Activated CD4-positive, CD25-positive, alpha-beta regulatory T cell treated with anti-CD3 and anti-CD28 coated beads, Interleukin-2, amount 50 U/mL, for 24 hours (primary cell): Measurements from ENCODE around the gene TRIM44.
"Not testable (repeated sequence)": the region's sequence is repeated elsewhere in the genome, so short reads cannot be mapped to it uniquely, and the experiment has no call there.

ENCODE experiments used
- ATAC-seq, 2 donors: fragments of 150-1000 bp; cut with Tn5 transposase; one replicate each; pipeline ENCODE4 v1.10.0; 2021; ENCODE audit warnings: mild to moderate bottlenecking in 1 of 2, moderate library complexity in 1 of 2

Gene TRIM44

DNA sequence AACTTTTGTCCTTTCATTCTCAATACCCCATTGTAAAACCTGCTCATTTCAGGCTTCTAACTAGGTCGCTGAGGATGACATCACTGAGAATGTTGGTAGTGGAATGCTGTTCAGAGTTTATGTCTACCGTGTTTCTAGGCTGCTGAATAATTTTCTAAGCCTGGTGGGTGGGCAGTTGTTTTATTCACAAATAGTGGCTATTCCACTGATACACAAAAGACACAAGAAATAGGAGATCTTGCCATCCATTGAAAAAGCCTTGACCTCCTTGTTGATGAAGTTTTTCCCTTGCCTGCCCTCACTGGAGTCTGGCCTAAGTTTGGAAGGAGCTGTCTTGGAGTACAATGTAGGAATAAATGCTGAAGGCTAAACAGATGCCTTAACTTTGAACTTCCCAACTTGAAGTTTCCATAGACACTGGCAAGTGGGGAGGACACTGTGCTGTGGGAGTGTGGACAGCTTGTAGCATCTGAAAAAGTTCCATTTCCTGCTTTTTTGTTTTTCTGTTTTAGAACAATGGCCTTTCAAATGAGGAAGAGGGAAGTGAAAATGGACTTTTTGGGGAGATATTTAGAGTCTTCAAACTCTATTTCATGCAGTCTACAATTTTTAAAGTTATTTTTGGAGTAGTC is 59.2 kb downstream of the TRIM44 start:
- ATAC-seq, result no peak

DNA sequence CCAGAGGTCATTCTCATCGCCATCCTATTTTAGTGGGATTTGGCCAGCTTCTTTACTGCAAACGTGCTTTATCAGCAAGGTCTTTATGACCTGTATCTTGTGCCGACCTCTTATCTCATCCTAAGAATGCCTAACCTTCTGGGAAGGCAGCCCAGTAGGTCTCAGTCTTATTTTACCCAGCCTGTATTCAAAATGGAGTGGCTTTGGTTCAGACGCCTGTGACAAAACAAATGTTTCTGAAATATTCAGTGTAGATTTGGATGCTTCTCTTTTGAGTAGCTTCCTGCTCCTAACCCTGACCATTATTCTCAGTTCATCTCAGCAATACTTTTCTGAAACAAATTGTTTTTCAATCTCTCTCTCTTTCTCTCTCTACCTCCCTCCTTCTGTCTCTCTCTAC is 60.1 kb downstream of the TRIM44 start:
- no peak for ATAC-seq

DNA sequence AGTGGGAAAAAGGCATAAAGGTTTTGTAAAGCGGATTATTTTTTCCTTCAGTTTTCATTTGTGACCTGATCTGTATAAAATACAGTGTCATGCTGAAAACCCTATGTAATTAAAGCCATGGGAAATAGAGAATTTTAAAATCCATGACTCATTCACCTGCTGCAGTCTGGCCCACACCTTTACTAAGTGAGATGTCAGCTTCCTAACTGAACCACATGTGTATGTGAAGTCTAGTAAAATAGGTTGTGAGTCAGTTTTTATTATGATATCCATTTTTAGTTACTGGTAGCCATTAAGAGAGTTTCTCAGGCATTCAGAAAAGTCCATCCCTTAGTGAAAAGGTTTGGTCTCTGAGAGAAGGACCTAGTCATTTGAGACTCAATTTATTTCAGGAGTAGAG is 60.9 kb downstream of the TRIM44 start:
- ATAC-seq, result peak in 1 of 2 donors; percentile 27

DNA sequence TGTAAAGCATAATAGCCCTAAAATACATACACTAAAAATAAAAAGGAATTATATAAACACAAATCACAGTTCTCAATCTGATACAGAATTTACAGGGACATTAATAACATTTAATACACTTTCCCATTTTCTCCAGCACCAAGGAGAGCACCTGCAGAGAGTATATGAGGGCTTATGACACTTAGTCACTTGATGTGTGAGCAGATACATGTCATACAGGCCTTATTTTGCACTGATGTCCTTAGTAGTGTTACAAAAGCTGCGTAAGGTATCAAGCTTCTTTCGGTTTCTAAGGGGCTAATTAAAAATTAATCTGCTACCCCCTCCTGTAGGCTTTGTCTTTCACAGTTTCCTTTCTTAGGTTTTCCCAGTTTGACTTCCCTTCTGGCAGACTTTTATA is 61.3 kb downstream of the TRIM44 start:
- no peak for ATAC-seq

DNA sequence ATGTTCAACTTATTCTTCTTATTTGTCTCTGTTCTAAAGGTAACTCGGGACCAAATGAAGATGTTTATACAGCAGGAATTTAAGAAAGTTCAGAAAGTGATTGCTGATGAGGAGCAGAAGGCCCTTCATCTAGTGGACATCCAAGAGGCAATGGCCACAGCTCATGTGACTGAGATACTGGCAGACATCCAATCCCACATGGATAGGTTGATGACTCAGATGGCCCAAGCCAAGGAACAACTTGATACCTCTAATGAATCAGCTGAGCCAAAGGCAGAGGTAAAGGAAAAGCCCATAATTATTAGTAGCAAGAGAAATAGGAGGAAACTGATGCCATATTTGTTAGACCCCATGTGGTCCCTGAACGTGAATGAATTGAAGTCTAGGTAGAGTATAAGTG is 63.3 kb downstream of the TRIM44 start:
- no peak for ATAC-seq

DNA sequence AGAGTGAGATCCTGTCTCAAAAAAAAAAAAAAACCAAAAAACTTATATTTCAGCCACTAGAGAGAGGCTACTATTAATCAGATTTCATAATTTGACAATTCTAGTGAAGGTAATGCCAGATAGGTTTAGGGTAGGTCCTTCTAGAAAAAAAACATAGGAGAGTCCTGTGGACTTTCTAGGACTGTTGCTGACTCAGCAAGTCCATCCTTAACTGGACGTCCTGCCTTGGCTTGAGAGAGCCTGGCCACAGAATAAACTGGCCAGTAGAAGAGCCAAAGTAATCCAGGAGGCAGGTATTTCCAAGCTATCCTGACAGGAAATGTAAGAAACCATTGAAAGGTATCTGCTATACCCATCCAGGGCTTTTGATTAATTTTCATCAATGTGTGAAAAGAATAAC is 64.6 kb downstream of the TRIM44 start:
- ATAC-seq, result no peak

DNA sequence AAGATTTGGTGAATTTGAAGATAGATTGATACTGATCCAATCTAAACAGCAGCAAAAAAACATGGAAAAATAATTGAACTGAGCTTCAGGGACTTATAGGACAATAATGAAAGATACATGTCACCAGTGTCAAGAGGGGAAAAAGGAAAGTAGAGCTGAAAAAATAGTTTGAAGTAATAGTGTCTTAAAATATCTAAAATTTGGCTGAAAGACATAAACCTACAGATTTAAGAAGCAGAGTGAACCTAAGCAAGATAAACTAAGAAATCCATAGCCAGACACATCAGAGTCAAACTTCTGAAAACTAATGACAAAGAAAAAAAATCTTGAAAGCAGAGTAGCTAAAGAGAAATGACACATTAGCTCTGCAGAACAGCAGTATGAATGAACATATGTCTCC is 67.7 kb downstream of the TRIM44 start:
- ATAC-seq, result no peak

DNA sequence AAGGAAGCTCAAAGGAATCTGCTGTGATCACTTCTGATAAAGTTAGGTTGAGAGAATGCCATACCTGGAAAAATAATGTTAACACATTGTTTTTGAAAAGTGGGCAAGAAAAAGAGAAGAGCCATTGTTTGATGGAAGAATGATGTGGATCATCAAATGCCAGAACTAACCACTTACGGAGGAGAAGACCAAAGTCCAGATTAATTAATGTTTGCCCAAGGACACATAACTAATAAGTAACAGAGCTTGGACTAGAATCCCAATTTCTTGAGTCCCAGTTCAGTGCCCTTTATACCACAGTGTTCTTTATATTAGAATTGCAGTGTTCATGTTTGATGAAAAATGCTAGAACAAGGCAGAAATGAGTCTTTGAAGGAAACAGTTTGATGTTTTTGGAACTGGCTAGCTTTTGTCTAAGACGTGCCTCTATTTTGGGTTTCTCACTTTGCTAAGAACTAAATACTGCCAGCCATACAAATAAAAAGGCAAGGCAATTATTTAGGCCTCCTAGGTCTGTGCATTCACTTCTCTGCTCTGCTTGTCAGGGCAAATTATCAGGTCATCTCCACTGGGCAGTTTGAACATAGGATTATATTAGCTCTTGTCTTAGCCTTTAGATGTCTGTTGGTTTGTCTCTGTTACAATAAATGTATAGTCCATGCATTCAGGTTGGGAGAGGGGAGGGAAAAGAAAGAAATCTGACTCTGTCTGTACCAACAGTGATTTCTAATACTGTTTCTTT is 72.3 kb downstream of the TRIM44 start:
- ATAC-seq, result no peak

DNA sequence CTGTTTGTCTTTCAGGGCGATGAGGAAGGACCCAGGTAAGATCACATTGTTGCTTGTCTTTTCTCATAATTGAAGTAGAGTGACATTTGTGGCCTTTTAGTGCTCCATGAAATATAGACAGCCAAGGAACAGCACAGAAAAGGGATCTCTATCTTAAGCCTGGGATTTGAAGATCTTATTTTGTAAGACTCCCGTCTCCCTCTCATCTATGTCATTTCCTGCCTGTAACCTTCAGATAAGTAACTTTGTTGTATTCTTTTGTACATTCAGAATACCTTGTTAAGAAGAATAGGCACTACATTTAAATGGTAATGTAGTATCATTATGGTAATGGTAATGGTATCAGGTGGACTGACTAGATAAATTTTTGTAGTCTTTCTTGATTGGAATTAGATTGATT is 72.8 kb downstream of the TRIM44 start:
- ATAC-seq, result no peak

DNA sequence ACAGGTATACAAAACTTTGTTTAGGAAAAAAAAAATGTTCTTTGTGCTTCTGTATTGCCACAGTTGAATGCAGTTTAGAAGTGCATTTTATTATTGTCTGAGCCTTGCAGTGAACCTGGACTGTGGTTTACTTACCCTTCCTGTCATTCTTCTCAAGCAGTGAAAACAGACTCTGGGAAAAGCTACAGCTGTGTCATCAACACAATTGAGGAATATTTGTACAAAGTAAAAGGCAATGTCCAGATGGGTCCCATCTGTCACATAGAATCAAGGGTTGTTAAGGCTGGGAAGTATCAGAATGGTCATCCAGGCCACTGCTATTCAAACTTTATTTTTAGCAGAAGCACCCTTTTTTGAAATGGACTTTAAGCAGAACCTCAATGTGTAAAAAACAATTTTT is 73.3 kb downstream of the TRIM44 start:
- no peak for ATAC-seq

DNA sequence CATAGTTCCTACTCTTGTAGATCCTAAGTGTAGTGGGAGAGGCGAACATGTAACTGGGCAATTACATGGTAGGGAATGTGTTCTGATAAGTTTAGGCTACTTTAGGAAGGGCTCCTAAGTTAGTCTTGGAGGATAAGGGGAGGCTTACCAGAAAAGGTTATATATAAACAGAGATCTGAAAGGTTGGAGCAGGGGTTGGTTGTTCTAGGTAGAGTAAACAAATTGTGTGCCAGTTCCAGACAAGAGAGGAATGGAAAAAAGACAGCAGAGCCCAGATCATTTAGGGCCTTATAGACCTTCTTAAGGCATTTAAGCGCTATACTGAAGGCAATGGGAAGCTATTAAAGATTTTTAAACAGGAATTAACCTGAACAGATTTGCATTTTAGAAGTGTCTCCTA is 74.4 kb downstream of the TRIM44 start:
- ATAC-seq, result no peak

DNA sequence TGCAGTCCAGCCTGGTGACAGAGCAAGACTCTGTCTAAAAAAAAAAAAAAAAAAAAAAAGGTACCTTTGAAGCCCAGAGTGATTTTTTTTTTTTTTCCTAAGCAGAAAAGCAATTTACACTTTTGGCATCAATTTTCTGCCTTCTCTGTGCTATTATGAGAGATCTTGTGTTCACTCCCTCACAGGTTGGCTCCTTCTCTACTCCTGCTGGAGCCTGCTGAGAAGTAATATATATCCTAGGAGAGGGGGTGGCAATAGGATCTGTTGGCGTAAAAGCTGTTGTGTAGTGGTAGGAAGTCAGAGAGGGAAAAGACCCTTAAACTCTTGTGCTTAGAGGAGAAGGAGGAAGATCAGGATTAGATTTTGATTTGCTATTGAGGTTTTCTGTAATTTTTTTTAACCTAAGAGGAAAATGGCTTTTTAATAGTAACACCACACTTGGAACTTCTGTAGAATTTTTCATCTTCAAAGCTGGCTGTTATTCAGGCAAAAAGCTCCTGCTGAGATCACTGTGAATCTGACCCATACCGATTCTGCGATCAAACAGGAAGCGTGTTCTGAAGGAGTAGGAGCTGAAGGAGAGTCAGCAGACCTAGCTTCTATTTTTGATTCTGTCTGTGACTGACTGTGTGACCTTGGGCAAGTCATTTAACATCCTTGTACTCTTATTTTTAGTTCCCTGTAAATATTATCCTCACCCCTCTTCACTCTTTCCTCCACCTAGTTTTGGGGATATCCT is 77.7 kb downstream of the TRIM44 start:
- ATAC-seq, result no peak

DNA sequence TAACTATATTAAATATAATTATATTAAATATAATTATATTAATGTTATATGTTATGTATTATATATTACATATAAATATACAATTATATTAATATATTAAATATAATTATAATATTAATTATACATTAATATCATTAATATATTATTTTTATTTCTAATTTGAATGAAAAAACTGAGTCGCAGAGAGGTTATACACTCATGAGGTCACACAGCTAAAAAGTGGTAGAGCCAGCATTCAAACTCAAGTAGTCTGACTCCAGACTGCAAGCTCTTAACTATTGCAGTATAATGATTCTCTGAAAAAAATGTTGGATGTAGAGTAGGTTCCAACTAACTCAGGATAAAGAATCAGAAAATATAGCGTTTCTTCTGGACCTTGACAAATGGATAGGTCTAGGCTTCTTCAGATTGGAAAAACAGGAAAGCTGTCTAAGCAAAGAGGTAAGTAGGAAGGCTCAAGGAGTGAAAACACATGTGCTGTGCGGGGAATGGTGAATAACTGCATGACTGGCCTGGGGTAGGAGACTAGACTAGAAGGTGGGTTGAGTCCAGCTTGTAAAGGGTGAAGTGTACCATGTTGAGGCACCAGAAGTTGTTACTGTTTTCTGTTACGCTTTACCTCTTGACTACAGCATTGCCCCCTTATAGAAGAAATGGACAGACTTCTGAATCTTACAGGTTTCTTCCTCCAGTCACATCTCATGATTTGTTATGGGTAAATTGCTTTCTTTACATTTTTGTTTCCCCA is 80.3 kb downstream of the TRIM44 start:
- ATAC-seq, result no peak

DNA sequence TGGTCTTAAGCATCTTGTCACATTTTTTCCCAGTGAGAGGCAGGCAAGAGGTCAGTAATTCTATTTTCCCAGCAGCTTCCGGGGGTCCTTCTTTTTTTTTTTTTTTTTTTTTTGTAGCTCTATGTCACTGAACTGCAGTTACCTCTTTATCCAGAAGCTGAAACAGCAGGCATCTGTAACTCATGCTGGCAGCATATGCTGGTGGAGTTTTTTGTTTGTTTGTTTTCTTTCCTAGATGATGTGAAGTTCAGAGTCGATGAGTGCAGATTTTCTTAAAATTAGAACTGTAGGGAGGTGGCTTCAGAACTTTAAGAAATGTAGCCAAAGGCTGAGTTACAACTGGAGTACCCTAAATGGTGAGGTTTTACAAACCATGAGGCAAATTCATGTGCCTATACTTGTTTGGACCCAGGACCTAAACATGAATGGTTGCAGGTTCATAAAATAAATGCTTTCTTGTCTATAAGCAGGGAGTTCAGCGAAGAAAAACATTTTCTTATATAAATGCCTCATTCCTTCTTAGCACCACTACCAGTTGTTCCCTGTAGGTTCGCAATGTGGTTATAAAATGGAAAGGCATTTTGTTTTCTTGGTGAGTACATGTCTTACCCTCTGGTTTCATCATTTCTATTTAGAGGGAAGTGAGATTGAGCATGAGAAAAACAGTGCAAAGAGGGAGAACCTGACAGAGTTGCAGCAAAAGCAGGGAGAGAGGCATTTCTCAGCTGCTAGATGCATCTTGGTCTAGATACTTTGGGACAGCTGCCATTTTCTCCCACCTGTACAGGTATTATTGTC is 84.0 kb downstream of the TRIM44 start:
- ATAC-seq, result no peak

DNA sequence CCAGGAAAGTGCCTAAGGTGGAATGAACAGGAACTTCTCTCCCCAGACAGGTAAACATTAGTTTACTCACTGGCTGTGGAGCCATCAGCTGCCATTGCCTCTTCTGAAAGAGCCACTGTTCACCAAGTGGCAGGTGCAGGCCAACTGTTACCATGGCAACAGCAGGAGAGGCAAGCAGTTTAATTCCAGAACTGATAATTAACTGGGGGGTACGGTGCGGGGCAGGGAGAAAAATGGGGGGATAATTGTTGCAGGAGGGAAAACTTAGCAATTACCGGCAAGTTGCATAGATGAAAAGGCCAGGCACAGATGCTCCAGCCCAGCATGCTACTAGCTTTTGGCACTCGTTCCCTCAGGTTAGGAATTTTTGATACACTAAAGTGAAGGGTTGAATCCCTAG is 85.1 kb downstream of the TRIM44 start:
- no peak for ATAC-seq

DNA sequence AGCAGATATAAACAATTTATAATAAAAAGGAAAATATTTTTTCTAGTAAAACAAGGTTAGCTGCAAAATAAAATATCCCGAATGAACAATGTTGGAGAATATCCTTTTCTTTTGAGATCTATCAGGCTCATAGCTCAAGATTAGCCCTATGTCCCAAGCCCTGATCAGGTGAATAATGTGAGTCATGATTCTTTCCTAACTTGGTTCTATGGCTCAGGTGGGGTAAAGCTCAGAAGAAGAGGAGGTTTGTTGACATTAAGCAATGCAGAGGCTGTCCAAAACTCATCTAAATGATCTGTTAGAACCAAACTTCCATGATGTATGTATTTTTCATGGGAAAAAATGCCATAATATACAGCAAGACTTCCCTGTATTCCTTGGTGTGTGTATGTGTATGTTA is 86.1 kb downstream of the TRIM44 start:
- ATAC-seq, result no peak

DNA sequence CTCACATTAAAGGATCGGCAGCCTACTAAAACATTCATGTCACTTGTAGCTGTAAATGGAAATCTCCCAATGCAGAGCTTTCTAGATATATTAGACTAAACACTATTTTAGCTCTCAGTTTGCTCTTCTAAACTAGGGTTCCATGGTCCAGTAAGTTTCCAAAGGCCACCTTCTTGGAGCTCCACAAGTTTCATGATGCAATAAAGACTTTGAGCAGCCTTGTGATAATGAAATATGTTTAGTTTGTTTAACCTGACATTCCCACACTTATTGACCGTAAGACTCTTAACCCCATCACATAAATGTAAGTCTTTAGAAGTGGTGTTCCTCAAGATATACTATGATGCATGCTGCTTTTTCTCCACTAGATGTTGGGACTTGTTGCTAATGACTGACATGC is 87.7 kb downstream of the TRIM44 start:
- ATAC-seq, result no peak

DNA sequence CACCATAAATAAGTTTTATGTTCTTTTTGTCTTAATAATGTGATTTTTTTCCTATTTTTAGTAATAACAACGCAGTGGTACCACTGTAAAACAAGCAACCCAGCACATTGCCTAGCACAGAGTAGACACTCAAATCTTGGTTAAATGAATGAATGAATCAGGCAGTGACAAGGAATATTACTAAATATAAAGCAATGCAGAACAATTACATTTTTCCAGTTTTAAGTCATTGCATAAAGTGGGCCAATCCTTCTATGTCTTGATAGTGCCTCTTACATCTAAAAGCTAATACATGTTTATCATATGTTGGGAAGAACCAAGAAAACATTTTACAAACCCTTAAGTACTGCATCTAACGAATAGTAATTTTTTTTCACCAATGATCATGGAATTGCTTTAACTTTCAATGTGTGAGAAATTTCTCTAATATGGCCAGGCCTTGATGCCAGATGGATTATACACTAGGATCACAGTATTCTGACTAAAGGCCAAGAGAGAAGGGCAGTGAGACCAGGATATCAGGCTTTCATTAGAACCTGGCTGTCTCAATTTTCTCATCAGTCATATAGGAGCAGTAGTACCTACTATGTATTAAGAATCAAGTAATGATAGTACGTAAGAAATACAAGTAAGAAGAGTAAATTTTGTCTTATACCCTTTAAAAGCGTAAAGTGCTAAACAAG is 88.5 kb downstream of the TRIM44 start:
- no peak for ATAC-seq

DNA sequence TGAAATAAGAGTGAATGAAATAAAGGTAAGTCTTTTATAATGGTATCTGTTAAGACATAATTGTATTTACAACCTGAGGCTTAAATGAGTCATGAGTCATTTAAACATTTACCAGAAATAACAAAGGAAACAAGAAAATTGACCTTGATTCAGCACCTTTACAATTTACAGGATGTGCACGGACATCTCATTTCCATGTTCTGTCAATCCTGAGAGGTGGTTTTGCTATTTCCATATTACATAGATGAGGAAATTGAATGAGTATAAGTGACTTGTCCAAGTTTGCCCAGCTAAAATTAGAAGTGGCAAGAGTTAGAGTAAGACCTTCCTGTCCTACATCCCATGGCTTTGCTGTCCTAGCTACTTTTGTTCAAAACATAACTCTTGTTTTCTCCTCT is 89.1 kb downstream of the TRIM44 start:
- ATAC-seq, result no peak

DNA sequence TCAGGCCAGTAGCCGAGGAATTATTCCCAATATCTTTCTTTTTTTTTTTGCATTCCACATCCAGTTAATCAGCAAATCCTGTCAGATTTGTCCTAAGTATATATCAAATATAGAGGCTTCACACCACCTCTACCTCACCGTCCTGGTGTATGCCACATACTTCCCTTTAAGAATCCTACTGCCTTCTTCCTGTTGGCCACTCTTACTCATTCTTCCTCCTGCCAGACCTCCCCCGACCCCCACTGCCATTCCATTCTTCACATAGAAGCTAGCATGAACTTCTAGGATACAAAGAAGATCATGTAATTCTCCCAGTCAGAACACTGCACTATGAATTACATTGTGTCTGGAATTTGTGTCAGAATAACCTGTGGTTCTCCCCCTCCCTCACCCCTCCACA is 89.5 kb downstream of the TRIM44 start:
- no peak for ATAC-seq

DNA sequence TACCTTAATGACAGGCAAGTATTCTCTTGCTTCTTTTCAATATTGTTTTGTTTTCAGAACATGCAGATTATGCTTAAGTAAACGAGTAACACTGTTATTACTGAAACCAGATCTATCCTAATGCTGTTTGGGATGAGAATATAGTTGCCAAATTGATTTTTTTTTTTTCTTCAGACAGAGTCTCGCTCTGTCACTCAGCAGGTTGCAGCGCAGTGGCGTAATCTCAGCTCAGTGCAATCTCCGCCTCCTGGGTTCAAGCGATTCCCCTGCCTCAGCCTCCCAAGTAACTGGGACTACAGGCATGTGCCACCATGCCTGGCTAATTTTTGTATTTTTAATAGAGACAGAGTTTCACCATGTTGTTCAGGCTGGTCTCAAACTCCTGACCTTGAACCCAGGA is 91.0 kb downstream of the TRIM44 start:
- ATAC-seq, result not testable (repeated sequence)

DNA sequence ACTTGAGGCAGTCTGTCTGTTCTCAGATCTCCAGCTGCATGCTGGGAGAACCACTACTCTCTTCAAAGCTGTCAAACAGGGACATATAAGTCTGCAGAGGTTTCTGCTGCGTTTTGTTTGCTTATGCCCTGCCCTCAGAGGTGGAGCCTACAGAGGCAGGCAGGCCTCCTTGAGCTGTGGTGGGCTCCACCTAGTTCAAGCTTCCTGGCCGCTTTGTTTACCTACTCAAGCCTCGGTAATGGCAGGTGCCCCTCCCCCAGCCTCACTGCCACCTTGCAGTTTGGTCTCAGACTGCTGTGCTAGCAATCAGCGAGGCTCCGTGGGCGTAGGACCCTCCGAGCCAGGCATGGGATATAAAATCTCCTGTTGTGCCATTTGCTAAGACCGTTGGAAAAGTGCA is 97.4 kb downstream of the TRIM44 start:
- not testable (repeated sequence) for ATAC-seq
